A204.1 (cell line): ENCODE data around the gene BMP4.
"Not testable (repeated sequence)": the region's sequence is repeated elsewhere in the genome, so short reads cannot be mapped to it uniquely, and the experiment has no call there.

ENCODE experiments used
- FAIRE-seq: peaks from 2 replicates; lab custom pipeline; 2012; peaks lifted over from hg19 to GRCh38; lab: Jason Lieb, UNC

The BMP4 gene

GRCh38 chr14:53956427-53957201 is at the start of gene BMP4:
TSS of gene BMP4 (minus strand) at chr14:53956825. CDS start at chr14:53952222, 4,603 bp downstream.
- no peak for FAIRE-seq

GRCh38 chr14:54003064-54003463 is 46.4 kb upstream of the BMP4 start:
- FAIRE-seq = no peak

- FAIRE-seq = no peak
These were observed 46.0 kb upstream of the BMP4 start for GRCh38 chr14:54002653-54003052.

GRCh38 chr14:54001189-54001878 is 44.7 kb upstream of the BMP4 start:
- FAIRE-seq = no peak

- no peak for FAIRE-seq
These were observed 43.8 kb upstream of the BMP4 start for GRCh38 chr14:54000341-54000811.

GRCh38 chr14:53999061-53999488 is 42.5 kb upstream of the BMP4 start:
- FAIRE-seq = no peak

GRCh38 chr14:53996041-53996440 is 39.4 kb upstream of the BMP4 start:
- peak; percentile 95 for FAIRE-seq

GRCh38 chr14:53993920-53994607 is 37.4 kb upstream of the BMP4 start:
- FAIRE-seq = no peak

- FAIRE-seq = no peak
These were observed 34.4 kb upstream of the BMP4 start for GRCh38 chr14:53990978-53991377.

GRCh38 chr14:53986718-53987117 is 30.1 kb upstream of the BMP4 start:
- FAIRE-seq = not testable (repeated sequence)

GRCh38 chr14:53984958-53985357 is 28.3 kb upstream of the BMP4 start:
- FAIRE-seq = not testable (repeated sequence)

- no peak for FAIRE-seq
These were observed 26.5 kb upstream of the BMP4 start for GRCh38 chr14:53983112-53983511.

- FAIRE-seq = no peak
These were observed 25.9 kb upstream of the BMP4 start for GRCh38 chr14:53982546-53982945.

- FAIRE-seq = no peak
These were observed 23.4 kb upstream of the BMP4 start for GRCh38 chr14:53979747-53980642.

- FAIRE-seq = no peak
These were observed 22.6 kb upstream of the BMP4 start for GRCh38 chr14:53979113-53979681.

- FAIRE-seq = no peak
These were observed 21.6 kb upstream of the BMP4 start for GRCh38 chr14:53978194-53978593.

- no peak for FAIRE-seq
These were observed 18.8 kb upstream of the BMP4 start for GRCh38 chr14:53975444-53975843.

- no peak for FAIRE-seq
These were observed 14.9 kb upstream of the BMP4 start for GRCh38 chr14:53971521-53971920.

- FAIRE-seq = no peak
These were observed 12.7 kb upstream of the BMP4 start for GRCh38 chr14:53969326-53969725.

GRCh38 chr14:53968726-53969125 is 12.1 kb upstream of the BMP4 start:
- no peak for FAIRE-seq

GRCh38 chr14:53967606-53968005 is 11.0 kb upstream of the BMP4 start:
- no peak for FAIRE-seq

- no peak for FAIRE-seq
These were observed 7.6 kb upstream of the BMP4 start for GRCh38 chr14:53964249-53964648.
